Colonic mucosa (tissue), 4 donors: ENCODE measurements around the gene SCAMP4. TPM values are rescaled to one million over a fixed set of nuclear protein-coding genes. Genes with fewer than 3 reads are reported as not detected.
"Not testable (repeated sequence)": the region's sequence is repeated elsewhere in the genome, so short reads cannot be mapped to it uniquely, and the experiment has no call there.

Source experiments
- DNase-seq: peaks from one replicate; pipeline ENCODE4 v3.0.0-alpha.2; 2020
- H3K27ac ChIP-seq: fragments of 200-600 bp; one replicate; pipeline ENCODE4 v1.8.0; 2021
- H3K27me3 ChIP-seq: fragments of 200-600 bp; one replicate; pipeline ENCODE4 v1.8.0; 2021
- H3K36me3 ChIP-seq: fragments of 200-600 bp; one replicate; pipeline ENCODE4 v1.8.0; 2021
- H3K4me1 ChIP-seq: fragments of 200-600 bp; one replicate; pipeline ENCODE4 v1.8.0; 2021; ENCODE audit warnings: mild to moderate bottlenecking
- H3K4me3 ChIP-seq: fragments of 200-600 bp; one replicate; pipeline ENCODE4 v1.8.0; 2021
- H3K9ac ChIP-seq, 2 donors: one replicate each; pipeline ENCODE4 v1.7.0; 2013; ENCODE audit warnings: control low read depth in 2 of 2, low read depth in 2 of 2, low read length in 2 of 2
- H3K9me3 ChIP-seq: fragments of 200-600 bp; one replicate; pipeline ENCODE4 v1.8.0; 2021
- CTCF ChIP-seq: fragments of 200-600 bp; IDR thresholded peaks from one replicate; pipeline ENCODE4 v1.8.0; 2022; ENCODE audit warnings: antibody characterized with exemption, mild to moderate bottlenecking
- intact Hi-C: fragments of 100-400 bp; cut with DNase I; formaldehyde crosslinking; loops from one replicate; pipeline ENCODE4 v1.14.1; 2022
- total RNA-seq, 2 donors: library from RNA; stranded (reverse); fragmentation: NEBNext Ultra II Directional in 1 of 2; extraction: Animal tissue kit (Norgen Biotek cat#: 25700) in 1 of 2; gene quantifications; one replicate each; pipeline ENCODE4 v1.2.1, GENCODE V29; 2021
- donor health status: healthy.
- donor health status: DM: no; HTN: no; CAD: no.
- donor health status: DM: no; HTN: no; CAD: no.

Gene SCAMP4
- total RNA-seq, 2 donors from 2014 or later, result 57.4 to 91.8 TPM

- no peak overlapping the region for H3K9ac ChIP-seq
- TF ChIP-seq CTCF, result no peak
- no peaks in the 10 kb centered on the region for H3K9me3 ChIP-seq
- H3K36me3 ChIP-seq, result no peaks in the 10 kb centered on the region
- no peak overlapping the region for H3K27ac ChIP-seq
- no peak overlapping the region for H3K4me3 ChIP-seq
- no peaks in the 10 kb centered on the region for H3K27me3 ChIP-seq
- DNase-seq, result no peak
- intact Hi-C loops, result no loop called here
- peaks cover 8% of the 10 kb centered on the region for H3K4me1 ChIP-seq
These were observed 34.0 kb upstream of the SCAMP4 start for GRCh38 chr19:1871140-1871597.

GRCh38 chr19:1871630-1872029 lies 33.6 kb upstream of the SCAMP4 start:
- Histone ChIP-seq H3K9me3 (no peaks in the 10 kb centered on the region), H3K4me3 (no peak overlapping the region), H3K36me3 (no peaks in the 10 kb centered on the region), H3K27me3 (no peaks in the 10 kb centered on the region), H3K4me1 (peaks cover 8% of the 10 kb centered on the region), H3K9ac (no peak overlapping the region), H3K27ac (no peak overlapping the region)
- intact Hi-C loops, result no loop called here
- TF ChIP-seq CTCF, result no peak
- DNase-seq, result no peak

- no peaks in the 10 kb centered on the region for H3K9me3 ChIP-seq
- no peak overlapping the region for H3K4me3 ChIP-seq
- DNase-seq, result no peak
- no peak overlapping the region for H3K27ac ChIP-seq
- TF ChIP-seq CTCF, result no peak
- no peak overlapping the region for H3K9ac ChIP-seq
- H3K36me3 ChIP-seq, result no peaks in the 10 kb centered on the region
- no peaks in the 10 kb centered on the region for H3K27me3 ChIP-seq
- peaks cover 8% of the 10 kb centered on the region for H3K4me1 ChIP-seq
- intact Hi-C loops, result no loop called here
These were observed 32.2 kb upstream of the SCAMP4 start for GRCh38 chr19:1872807-1873523.

- Histone ChIP-seq H3K4me1 (peaks cover 8% of the 10 kb centered on the region), H3K27ac (no peak overlapping the region), H3K4me3 (no peak overlapping the region), H3K36me3 (no peaks in the 10 kb centered on the region), H3K27me3 (no peaks in the 10 kb centered on the region), H3K9me3 (no peaks in the 10 kb centered on the region), H3K9ac (peak overlapping the region in 1 of 2 donors; percentile 4)
- intact Hi-C loops, result no loop called here
- DNase-seq, result no peak
- TF ChIP-seq CTCF, result no peak
These were observed 31.4 kb upstream of the SCAMP4 start for GRCh38 chr19:1873524-1874473.

GRCh38 chr19:1874554-1875185 lies 30.5 kb upstream of the SCAMP4 start:
- no peak for DNase-seq
- H3K9ac ChIP-seq, result peak overlapping the region; percentile 96
- peak overlapping the region; percentile 92 for H3K27ac ChIP-seq
- no peaks in the 10 kb centered on the region for H3K9me3 ChIP-seq
- H3K4me1 ChIP-seq, result peaks cover 8% of the 10 kb centered on the region
- intact Hi-C loops, result no loop called here
- H3K27me3 ChIP-seq, result no peaks in the 10 kb centered on the region
- H3K4me3 ChIP-seq, result peak overlapping the region; percentile 98
- H3K36me3 ChIP-seq, result no peaks in the 10 kb centered on the region
- no peak for TF ChIP-seq CTCF

- intact Hi-C loops, DNase-seq, H3K27me3 ChIP-seq, H3K9me3 ChIP-seq, H3K4me1 ChIP-seq, H3K36me3 ChIP-seq: not testable (repeated sequence)
- H3K9ac ChIP-seq, result peak overlapping the region; percentile 96
- H3K27ac ChIP-seq, result peak overlapping the region; percentile 92
- H3K4me3 ChIP-seq, result peak overlapping the region; percentile 98
These were observed 29.9 kb upstream of the SCAMP4 start for GRCh38 chr19:1875265-1875645.
